ENCODE results near the gene ST3GAL2. TPM values are rescaled to one million over a fixed set of nuclear protein-coding genes. Genes with fewer than 3 reads are reported as not detected.

Gene ST3GAL2
- total and polyA plus RNA-seq, 2 of the 4 experiments (the other 2 are of a cell fraction), result 17.4 to 17.7 TPM

DNA sequence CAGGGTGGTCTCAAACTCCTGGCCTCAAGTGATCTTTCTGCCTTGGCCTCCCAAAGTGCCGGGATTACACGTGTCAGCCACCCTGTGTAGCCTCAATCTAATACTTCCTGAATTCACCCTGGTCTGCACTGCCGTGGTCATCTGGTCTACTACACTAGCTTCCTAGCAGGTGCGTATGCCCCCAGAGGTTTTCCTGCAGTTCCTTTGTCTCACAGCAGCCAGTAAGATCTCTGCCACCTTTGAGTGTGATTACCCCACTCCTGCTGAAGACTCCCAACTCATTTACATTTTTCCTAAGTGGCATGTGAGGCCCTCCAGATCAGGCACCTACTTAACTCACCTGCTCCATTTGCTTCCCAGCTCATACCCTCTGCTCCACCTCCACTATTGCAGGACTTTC is 97.3 kb downstream of the ST3GAL2 start:
- WGBS, 2 experiments (ENCODE audit: extremely low coverage in 2 of 2, insufficient read length in 1 of 2), result 100% methylated on average over 3 of the region's 4 CpGs; no CpG with 5 or more reads in 1 of the 2 experiments
- Histone ChIP-seq H3K4me1 (ENCODE audit: control insufficient read depth, insufficient read depth, low read length) (no peaks in the 10 kb centered on the region), H3K4ac (ENCODE audit: low read depth, low read length) (no peak overlapping the region), H2AK9ac (replicated peaks; ENCODE audit: low read depth, low read length, poor library complexity) (no peak overlapping the region), H3K27me3 (ENCODE audit: control insufficient read depth, insufficient read depth, low read length) (no peaks in the 10 kb centered on the region), H3K79me1 (ENCODE audit: low read depth in 1 of 2, low read length in 2 of 2) (peaks cover 5 to 10% of the 10 kb centered on the region in 2 experiments; a peak in 3 of 4 replicates), H3K4me3 (ENCODE audit: insufficient read depth, low read depth, low read length) (no peak overlapping the region), H3K23ac (ENCODE audit: low read depth, low read length) (no peak overlapping the region), H3K27ac (ENCODE audit: insufficient read depth, low read length) (no peak overlapping the region), H3K18ac (ENCODE audit: low read depth, low read length) (no peak overlapping the region), H2BK20ac (ENCODE audit: low read depth, low read length) (no peak overlapping the region), H3K36me3 (ENCODE audit: control insufficient read depth, insufficient read depth, low read length) (no peaks in the 10 kb centered on the region), H3K14ac (replicated peaks; ENCODE audit: low read depth, low read length) (no peak overlapping the region), H2BK120ac (ENCODE audit: low read depth, low read length) (no peak overlapping the region), H4K91ac (ENCODE audit: insufficient read depth, low read depth, low read length) (no peak overlapping the region), H3K9me1 (ENCODE audit: insufficient read depth, low read length) (no peaks in the 10 kb centered on the region), H3K9me3 (ENCODE audit: control insufficient read depth, insufficient read depth, low read length) (no peaks in the 10 kb centered on the region), H2BK15ac (ENCODE audit: low read depth, low read length) (no peak overlapping the region), H3K4me2 (ENCODE audit: low read depth, low read length) (no peak overlapping the region), H3K56ac (ENCODE audit: extremely low read depth, insufficient read depth, low read length) (no peak overlapping the region), H4K20me1 (ENCODE audit: insufficient read depth, low read length) (no peaks in the 10 kb centered on the region), H3K9ac (ENCODE audit: low read depth, low read length) (no peak overlapping the region), H2BK5ac (ENCODE audit: low read depth, low read length, poor library complexity, severe bottlenecking) (no peak overlapping the region), H2AK5ac (ENCODE audit: low read depth, low read length) (no peak overlapping the region), H2AFZ (replicated peaks; ENCODE audit: low read length, poor library complexity) (no peak overlapping the region), H4K8ac (ENCODE audit: low read depth in 2 of 2, low read length in 2 of 2) (no peak overlapping the region), H4K5ac (ENCODE audit: low read depth, low read length) (no peak overlapping the region)
- no peak for TF ChIP-seq MAZ (IDR thresholded peaks at IDR 0.05; ENCODE audit: borderline replicate concordance, low read depth, low read length)
- TF ChIP-seq, protein P1, sequence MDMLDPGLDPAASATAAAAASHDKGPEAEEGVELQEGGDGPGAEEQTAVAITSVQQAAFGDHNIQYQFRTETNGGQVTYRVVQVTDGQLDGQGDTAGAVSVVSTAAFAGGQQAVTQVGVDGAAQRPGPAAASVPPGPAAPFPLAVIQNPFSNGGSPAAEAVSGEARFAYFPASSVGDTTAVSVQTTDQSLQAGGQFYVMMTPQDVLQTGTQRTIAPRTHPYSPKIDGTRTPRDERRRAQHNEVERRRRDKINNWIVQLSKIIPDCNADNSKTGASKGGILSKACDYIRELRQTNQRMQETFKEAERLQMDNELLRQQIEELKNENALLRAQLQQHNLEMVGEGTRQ (IDR thresholded peaks at IDR 0.05; ENCODE audit: low read depth, low read length), result no peak
- no peak for TF ChIP-seq NFE2L2 (IDR thresholded peaks at IDR 0.05; ENCODE audit: low read depth, low read length)
- TF ChIP-seq, protein P2, sequence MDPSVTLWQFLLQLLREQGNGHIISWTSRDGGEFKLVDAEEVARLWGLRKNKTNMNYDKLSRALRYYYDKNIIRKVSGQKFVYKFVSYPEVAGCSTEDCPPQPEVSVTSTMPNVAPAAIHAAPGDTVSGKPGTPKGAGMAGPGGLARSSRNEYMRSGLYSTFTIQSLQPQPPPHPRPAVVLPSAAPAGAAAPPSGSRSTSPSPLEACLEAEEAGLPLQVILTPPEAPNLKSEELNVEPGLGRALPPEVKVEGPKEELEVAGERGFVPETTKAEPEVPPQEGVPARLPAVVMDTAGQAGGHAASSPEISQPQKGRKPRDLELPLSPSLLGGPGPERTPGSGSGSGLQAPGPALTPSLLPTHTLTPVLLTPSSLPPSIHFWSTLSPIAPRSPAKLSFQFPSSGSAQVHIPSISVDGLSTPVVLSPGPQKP (IDR thresholded peaks at IDR 0.05; ENCODE audit: borderline replicate concordance, low read depth, low read length), result no peak
- intact Hi-C loops (cut with micrococcal nuclease), result no loop called here
- in situ Hi-C loops (cut with MboI; ENCODE audit: low sequenced_read_pairs), result no loop called here
- ChIA-PET CTCF (no interaction called here), POLR2A (ENCODE audit: unreplicated experiment) (no interaction called here)
- no TSS peak for BruUV-seq (replicated peaks)
- DNase-seq (no peak), ATAC-seq (ENCODE audit: low read depth) (no peak)
- dilution Hi-C loops (cut with HindIII; ENCODE audit: low sequenced_read_pairs, unreplicated experiment), result no loop called here

Measured in IMR-90 (cell line).